Subcutaneous adipose tissue (tissue), 4 donors: ENCODE results near the gene TRAPPC6A. TPM values are rescaled to one million over a fixed set of nuclear protein-coding genes. Genes with fewer than 3 reads are reported as not detected.

Experiments
- total RNA-seq, 4 donors: library from RNA; depleted of rRNA; stranded (reverse); fragments of >200 nt; gene quantifications; one replicate each; pipeline ENCODE4 v1.1.0, GENCODE V29; 2016
- TF ChIP-seq, protein P1 (sequence below): fragments of 450-650 bp; IDR thresholded peaks from one replicate; pipeline ENCODE4 v1.5.1; 2016; ENCODE audit warnings: low read depth, mild to moderate bottlenecking, control low read depth, antibody characterized with exemption, moderate library complexity

Gene TRAPPC6A
- total RNA-seq, 4 donors from 2014 or later: 7.7 to 38.4 (median 26.4) TPM

GRCh38 chr19:45175515-45176345 is 2.3 kb downstream of the TRAPPC6A start:
- TF ChIP-seq, protein P1, sequence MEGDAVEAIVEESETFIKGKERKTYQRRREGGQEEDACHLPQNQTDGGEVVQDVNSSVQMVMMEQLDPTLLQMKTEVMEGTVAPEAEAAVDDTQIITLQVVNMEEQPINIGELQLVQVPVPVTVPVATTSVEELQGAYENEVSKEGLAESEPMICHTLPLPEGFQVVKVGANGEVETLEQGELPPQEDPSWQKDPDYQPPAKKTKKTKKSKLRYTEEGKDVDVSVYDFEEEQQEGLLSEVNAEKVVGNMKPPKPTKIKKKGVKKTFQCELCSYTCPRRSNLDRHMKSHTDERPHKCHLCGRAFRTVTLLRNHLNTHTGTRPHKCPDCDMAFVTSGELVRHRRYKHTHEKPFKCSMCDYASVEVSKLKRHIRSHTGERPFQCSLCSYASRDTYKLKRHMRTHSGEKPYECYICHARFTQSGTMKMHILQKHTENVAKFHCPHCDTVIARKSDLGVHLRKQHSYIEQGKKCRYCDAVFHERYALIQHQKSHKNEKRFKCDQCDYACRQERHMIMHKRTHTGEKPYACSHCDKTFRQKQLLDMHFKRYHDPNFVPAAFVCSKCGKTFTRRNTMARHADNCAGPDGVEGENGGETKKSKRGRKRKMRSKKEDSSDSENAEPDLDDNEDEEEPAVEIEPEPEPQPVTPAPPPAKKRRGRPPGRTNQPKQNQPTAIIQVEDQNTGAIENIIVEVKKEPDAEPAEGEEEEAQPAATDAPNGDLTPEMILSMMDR: no peak

GRCh38 chr19:45173816-45174215 is 4.2 kb downstream of the TRAPPC6A start:
- TF ChIP-seq, protein P1: no peak

- TF ChIP-seq, protein P1: no peak
Measured at GRCh38 chr19:45172611-45173208, 5.3 kb downstream of the TRAPPC6A start.

- TF ChIP-seq, protein P1: no peak
Measured at GRCh38 chr19:45172173-45172572, 5.9 kb downstream of the TRAPPC6A start.

GRCh38 chr19:45171211-45171623 is 6.8 kb downstream of the TRAPPC6A start:
- TF ChIP-seq, protein P1: no peak

GRCh38 chr19:45170146-45171106 is 7.6 kb downstream of the TRAPPC6A start:
- TF ChIP-seq, protein P1: no peak
